ENCODE data around the gene PPP1R3G. TPM values are rescaled to one million over a fixed set of nuclear protein-coding genes. Genes with fewer than 3 reads are reported as not detected.

The PPP1R3G gene
- total and polyA plus RNA-seq, 2 of the 13 experiments (the other 11 are each of a cell fraction or from before 2014, with no cell fraction given): 1.2 to 1.3 TPM

GRCh38 chr6:5121479-5121878 is 36.3 kb downstream of the PPP1R3G start (continued):
- TF ChIP-seq, protein P1, sequence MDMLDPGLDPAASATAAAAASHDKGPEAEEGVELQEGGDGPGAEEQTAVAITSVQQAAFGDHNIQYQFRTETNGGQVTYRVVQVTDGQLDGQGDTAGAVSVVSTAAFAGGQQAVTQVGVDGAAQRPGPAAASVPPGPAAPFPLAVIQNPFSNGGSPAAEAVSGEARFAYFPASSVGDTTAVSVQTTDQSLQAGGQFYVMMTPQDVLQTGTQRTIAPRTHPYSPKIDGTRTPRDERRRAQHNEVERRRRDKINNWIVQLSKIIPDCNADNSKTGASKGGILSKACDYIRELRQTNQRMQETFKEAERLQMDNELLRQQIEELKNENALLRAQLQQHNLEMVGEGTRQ (IDR thresholded peaks at IDR 0.05; ENCODE audit: low read depth, low read length): no peak
- TF ChIP-seq, protein P1 (CRISPR knock-in tag; IDR thresholded peaks at IDR 0.05; ENCODE audit: borderline replicate concordance): no peak
- TF ChIP-seq ATF7 (IDR thresholded peaks at IDR 0.05) (no peak), ATF7 (CRISPR knock-in tag; IDR thresholded peaks at IDR 0.05) (peak; percentile 69; the same call in 1 of the 2 replicates), ZFAT (CRISPR knock-in tag; conservative IDR thresholded peaks at IDR 0.05) (no peak), PPARG (CRISPR knock-in tag; conservative IDR thresholded peaks at IDR 0.05) (no peak), SP2 (CRISPR knock-in tag; IDR thresholded peaks at IDR 0.05) (no peak), ZNF362 (CRISPR knock-in tag; IDR thresholded peaks at IDR 0.05; ENCODE audit: borderline replicate concordance) (0 out of 2 replicates have a peak, but pooled peaks have one; percentile 26), HHEX (CRISPR knock-in tag; IDR thresholded peaks at IDR 0.05) (no peak), ZNF12 (CRISPR knock-in tag; IDR thresholded peaks at IDR 0.05) (no peak), NFYC (CRISPR knock-in tag; IDR thresholded peaks at IDR 0.05) (no peak), ATM (IDR thresholded peaks at IDR 0.05; ENCODE audit: borderline replicate concordance) (no peak), SOX13 (IDR thresholded peaks at IDR 0.05) (no peak), SOX13 (CRISPR knock-in tag; conservative IDR thresholded peaks at IDR 0.05 in 1 of 2, IDR thresholded peaks at IDR 0.05 in 1 of 2) (peak in 1 of 2 experiments; percentile 32; a peak in 1 of 4 replicates), SMARCC2 (IDR thresholded peaks at IDR 0.05) (no peak), ZFP91 (CRISPR knock-in tag; IDR thresholded peaks at IDR 0.05; ENCODE audit: borderline replicate concordance) (peak; percentile 39; the same call in 1 of the 2 replicates), HOXA7 (CRISPR knock-in tag; IDR thresholded peaks at IDR 0.05) (no peak)
- TF ChIP-seq, protein P2, sequence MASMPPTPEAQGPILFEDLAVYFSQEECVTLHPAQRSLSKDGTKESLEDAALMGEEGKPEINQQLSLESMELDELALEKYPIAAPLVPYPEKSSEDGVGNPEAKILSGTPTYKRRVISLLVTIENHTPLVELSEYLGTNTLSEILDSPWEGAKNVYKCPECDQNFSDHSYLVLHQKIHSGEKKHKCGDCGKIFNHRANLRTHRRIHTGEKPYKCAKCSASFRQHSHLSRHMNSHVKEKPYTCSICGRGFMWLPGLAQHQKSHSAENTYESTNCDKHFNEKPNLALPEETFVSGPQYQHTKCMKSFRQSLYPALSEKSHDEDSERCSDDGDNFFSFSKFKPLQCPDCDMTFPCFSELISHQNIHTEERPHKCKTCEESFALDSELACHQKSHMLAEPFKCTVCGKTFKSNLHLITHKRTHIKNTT (CRISPR knock-in tag; IDR thresholded peaks at IDR 0.05): no peak
- TF ChIP-seq, protein P3, sequence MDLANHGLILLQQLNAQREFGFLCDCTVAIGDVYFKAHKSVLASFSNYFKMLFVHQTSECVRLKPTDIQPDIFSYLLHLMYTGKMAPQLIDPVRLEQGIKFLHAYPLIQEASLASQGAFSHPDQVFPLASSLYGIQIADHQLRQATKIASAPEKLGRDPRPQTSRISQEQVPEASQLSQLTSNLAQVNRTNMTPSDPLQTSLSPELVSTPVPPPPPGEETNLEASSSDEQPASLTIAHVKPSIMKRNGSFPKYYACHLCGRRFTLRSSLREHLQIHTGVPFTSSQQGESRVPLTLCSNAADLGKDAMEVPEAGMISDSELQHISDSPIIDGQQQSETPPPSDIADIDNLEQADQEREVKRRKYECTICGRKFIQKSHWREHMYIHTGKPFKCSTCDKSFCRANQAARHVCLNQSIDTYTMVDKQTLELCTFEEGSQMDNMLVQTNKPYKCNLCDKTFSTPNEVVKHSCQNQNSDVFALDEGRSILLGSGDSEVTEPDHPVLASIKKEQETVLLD (CRISPR knock-in tag; IDR thresholded peaks at IDR 0.05; ENCODE audit: low read depth): no peak
- TF ChIP-seq, protein P4, sequence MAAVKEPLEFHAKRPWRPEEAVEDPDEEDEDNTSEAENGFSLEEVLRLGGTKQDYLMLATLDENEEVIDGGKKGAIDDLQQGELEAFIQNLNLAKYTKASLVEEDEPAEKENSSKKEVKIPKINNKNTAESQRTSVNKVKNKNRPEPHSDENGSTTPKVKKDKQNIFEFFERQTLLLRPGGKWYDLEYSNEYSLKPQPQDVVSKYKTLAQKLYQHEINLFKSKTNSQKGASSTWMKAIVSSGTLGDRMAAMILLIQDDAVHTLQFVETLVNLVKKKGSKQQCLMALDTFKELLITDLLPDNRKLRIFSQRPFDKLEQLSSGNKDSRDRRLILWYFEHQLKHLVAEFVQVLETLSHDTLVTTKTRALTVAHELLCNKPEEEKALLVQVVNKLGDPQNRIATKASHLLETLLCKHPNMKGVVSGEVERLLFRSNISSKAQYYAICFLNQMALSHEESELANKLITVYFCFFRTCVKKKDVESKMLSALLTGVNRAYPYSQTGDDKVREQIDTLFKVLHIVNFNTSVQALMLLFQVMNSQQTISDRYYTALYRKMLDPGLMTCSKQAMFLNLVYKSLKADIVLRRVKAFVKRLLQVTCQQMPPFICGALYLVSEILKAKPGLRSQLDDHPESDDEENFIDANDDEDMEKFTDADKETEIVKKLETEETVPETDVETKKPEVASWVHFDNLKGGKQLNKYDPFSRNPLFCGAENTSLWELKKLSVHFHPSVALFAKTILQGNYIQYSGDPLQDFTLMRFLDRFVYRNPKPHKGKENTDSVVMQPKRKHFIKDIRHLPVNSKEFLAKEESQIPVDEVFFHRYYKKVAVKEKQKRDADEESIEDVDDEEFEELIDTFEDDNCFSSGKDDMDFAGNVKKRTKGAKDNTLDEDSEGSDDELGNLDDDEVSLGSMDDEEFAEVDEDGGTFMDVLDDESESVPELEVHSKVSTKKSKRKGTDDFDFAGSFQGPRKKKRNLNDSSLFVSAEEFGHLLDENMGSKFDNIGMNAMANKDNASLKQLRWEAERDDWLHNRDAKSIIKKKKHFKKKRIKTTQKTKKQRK (IDR thresholded peaks at IDR 0.05; ENCODE audit: low read length): no peak
